H7 (cell line): ENCODE data around the gene KCNQ1OT1. TPM values are rescaled to one million over a fixed set of nuclear protein-coding genes. Genes with fewer than 3 reads are reported as not detected.

Source experiments
- DNase-seq: peaks from one replicate; pipeline ENCODE4 v3.0.0; 2012
- H3K27me3 ChIP-seq: 2 replicates; pipeline ENCODE4 v1.6.0; 2011; ENCODE audit warnings: mild to moderate bottlenecking, low read length; ENCODE audit not compliant: control insufficient read depth, insufficient read depth
- H3K36me3 ChIP-seq: replicated peaks from 2 replicates; pipeline ENCODE4 v1.5.1; 2011; ENCODE audit warnings: low read length; ENCODE audit not compliant: control insufficient read depth, insufficient read depth
- H3K4me3 ChIP-seq: 2 replicates; pipeline ENCODE4 v1.5.1; 2011; ENCODE audit warnings: low read depth, mild to moderate bottlenecking, control low read depth, low read length, moderate library complexity; ENCODE audit not compliant: insufficient read depth
- total RNA-seq: library from RNA; depleted of rRNA; stranded (reverse); fragments of >200 nt; shearing (Covaris generic); gene quantifications from 2 replicates; pipeline ENCODE4 v1.2.3, GENCODE V29; 2014; rRNA removed

The KCNQ1OT1 gene
- total RNA-seq, 1 experiment from 2014 or later = 0.83 TPM

DNA sequence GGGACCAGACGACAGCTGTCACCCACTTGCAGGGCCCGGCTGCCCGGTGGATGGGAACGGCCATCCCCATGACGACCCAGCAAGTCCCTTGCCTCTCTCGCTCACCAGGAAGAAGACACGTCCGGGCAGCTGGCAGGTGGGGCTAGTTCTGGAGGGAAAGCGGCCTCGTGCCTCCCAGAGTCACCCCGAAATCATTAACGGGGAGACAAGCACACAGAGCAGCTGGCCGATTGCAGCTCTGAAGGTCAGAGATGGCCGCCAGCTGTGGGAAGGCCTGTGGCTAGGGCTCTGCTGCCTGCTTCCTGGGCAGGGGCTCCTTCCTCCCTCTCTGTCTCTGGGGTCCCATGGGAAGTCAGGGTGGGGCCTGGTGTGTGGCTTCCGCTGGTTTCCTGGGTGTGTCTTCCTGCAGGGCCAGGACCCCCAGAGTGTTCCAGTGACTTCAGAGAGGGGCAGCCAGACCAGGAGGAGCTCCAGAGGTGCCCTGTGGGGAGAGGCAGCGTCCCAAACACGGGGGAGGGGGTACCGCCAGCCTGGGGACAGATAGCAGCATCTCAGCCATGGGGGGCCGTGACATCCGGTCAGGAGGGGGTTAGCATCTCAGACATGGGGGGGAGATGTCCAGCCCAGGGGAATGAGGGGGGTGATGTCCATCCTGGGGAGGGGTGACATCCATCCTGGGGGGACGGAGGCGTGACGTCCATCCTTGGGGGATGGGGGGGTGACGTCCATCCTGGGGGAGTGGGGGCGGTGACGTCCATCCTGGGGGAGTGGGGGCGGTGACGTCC lies 140.1 kb downstream of the KCNQ1OT1 start:
- no peaks in the 10 kb centered on the region for H3K36me3 ChIP-seq
- peaks cover 1% of the 10 kb centered on the region; the same call in 1 of the 2 replicates for H3K27me3 ChIP-seq
- DNase-seq = no peak
- H3K4me3 ChIP-seq = no peak overlapping the region

DNA sequence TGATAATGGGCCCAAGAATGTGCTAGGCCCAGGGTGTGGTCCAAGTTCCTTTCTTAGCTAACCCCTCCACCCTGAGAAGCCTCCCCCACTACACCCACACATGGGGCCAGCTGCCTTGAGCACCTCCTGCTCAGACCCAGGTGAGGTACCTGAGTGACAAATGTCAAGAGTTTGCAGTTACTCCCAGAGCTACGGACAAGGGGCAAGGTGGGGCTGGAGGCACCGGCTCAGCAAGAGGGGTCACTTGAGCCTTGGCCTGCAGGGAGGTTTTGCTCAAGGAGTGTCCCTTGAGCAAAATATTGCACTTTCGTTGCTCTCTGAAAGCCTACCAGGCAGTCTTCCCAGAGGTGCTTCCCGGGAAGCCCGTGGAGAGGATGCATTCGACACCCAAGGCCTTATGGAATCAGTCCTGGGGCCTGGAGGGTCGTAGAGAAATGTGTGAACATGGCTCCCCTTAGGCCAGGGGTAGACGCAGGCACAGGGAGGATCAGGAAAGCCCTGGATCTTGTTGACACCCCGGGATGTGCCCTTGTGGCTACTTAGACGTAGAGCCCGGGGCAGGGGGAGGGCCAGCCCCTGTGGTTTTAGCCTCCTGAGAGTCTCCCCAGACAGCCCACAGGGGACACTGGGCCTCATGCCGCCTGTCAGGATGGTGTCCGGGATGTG lies 140.8 kb downstream of the KCNQ1OT1 start:
- no peaks in the 10 kb centered on the region; the same call in 1 of the 2 replicates for H3K27me3 ChIP-seq
- no peak overlapping the region for H3K4me3 ChIP-seq
- no peaks in the 10 kb centered on the region for H3K36me3 ChIP-seq
- DNase-seq = no peak

DNA sequence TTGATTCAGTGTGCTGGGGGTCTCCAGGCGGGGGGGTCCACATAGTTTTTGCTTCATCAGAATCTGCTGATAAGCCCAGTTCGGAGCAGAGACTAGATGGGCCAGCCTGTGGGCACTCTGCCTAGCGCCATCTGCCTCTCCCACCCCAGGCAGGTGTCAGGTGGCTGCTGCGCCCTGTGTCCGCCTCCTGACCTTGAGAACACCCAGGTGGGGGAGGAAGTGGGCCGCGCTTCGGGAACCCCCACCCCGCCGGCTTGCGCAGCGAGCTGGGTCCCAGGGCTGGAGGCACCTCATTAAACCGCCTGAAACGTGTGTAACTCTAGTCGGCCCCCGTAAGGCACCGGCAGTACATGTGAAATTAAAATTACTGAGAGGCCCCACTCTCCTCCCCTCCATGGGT lies 141.4 kb downstream of the KCNQ1OT1 start:
- Histone ChIP-seq H3K27me3 (peaks cover under 1% of the 10 kb centered on the region; the same call in 1 of the 2 replicates), H3K36me3 (no peaks in the 10 kb centered on the region), H3K4me3 (no peak overlapping the region)
- no peak for DNase-seq

Other genes starting within 250 kb of the KCNQ1OT1 start
- gene CDKN1C, start 185.8 kb upstream of the KCNQ1OT1 start, total RNA-seq = 58.4 and 60.9 TPM in 2 replicates
- gene PHLDA2, start 229.4 kb upstream of the KCNQ1OT1 start, total RNA-seq = 5.1 and 13.1 TPM in 2 replicates